ENCODE data around the gene CCL14.

The CCL14 gene

GRCh38 chr17:35988164-35988563 lies 1.6 kb upstream of the CCL14 start:
- DNase-seq: no peak

- no peak for DNase-seq
Measured at GRCh38 chr17:35984140-35984539, 2.4 kb downstream of the CCL14 start.

GRCh38 chr17:35982409-35983191 lies 3.9 kb downstream of the CCL14 start:
- no peak for DNase-seq

GRCh38 chr17:35981908-35982330 lies 4.6 kb downstream of the CCL14 start:
- DNase-seq: no peak

- no peak for DNase-seq
Measured at GRCh38 chr17:35981246-35981645, 5.3 kb downstream of the CCL14 start, which contains the start of gene CCL16. CCL16 (minus strand) TSS chr17:35981497; CDS start chr17:35981420, 77 bp downstream.

GRCh38 chr17:35978346-35978745 lies 8.2 kb downstream of the CCL14 start:
- DNase-seq: no peak

- no peak for DNase-seq
Measured at GRCh38 chr17:35977509-35977908, 9.0 kb downstream of the CCL14 start.

GRCh38 chr17:35973333-35974260 lies 12.9 kb downstream of the CCL14 start:
- DNase-seq: no peak

GRCh38 chr17:35972945-35973332 lies 13.6 kb downstream of the CCL14 start:
- DNase-seq: no peak

- no peak for DNase-seq
Measured at GRCh38 chr17:35972535-35972934, 14.0 kb downstream of the CCL14 start.

GRCh38 chr17:35972066-35972465 lies 14.5 kb downstream of the CCL14 start:
- no peak for DNase-seq

GRCh38 chr17:35969558-35970380 lies 16.8 kb downstream of the CCL14 start:
- DNase-seq: peak; percentile 72 to 74

GRCh38 chr17:35968520-35969054 lies 17.9 kb downstream of the CCL14 start:
- DNase-seq: no peak

GRCh38 chr17:35965272-35965671 lies 21.3 kb downstream of the CCL14 start:
- DNase-seq: no peak

- no peak for DNase-seq
Measured at GRCh38 chr17:35963663-35964062, 22.9 kb downstream of the CCL14 start.

GRCh38 chr17:35953720-35954119 lies 32.8 kb downstream of the CCL14 start:
- DNase-seq: no peak

- no peak for DNase-seq
Measured at GRCh38 chr17:35949401-35949800, 37.1 kb downstream of the CCL14 start.

- no peak for DNase-seq
Measured at GRCh38 chr17:35948092-35948491, 38.4 kb downstream of the CCL14 start.

- peak; percentile 77 to 78 for DNase-seq
Measured at GRCh38 chr17:35947156-35947585, 39.4 kb downstream of the CCL14 start.

- DNase-seq: no peak
Measured at GRCh38 chr17:35944151-35944550, 42.4 kb downstream of the CCL14 start.

- DNase-seq: no peak
Measured at GRCh38 chr17:35943537-35943936, 43.0 kb downstream of the CCL14 start, which contains the start of gene LYZL6. LYZL6 (minus strand) TSS chr17:35943713; CDS start chr17:35939356, 4,357 bp downstream.

- no peak for DNase-seq
Measured at GRCh38 chr17:35942588-35943186, 43.8 kb downstream of the CCL14 start.

Data from Kasumi-1 (cell line).